SU-DHL-6 (cell line): ENCODE results near the gene WDR48.

Experiments used
- H2AFZ ChIP-seq: fragments of 200-600 bp; sonication (generic); 2 replicates; pipeline ENCODE4 v1.6.1; 2014; ENCODE audit warnings: low read depth, mild to moderate bottlenecking, moderate library complexity, mixed read lengths, antibody characterized with exemption, low read length; ENCODE audit not compliant: severe bottlenecking
- H3F3A ChIP-seq: fragments of 200-600 bp; shearing (Covaris generic); 2 replicates; pipeline ENCODE4 v1.6.0; 2016; ENCODE audit warnings: antibody characterized with exemption, mild to moderate bottlenecking; ENCODE audit not compliant: insufficient read depth
- H3K27ac ChIP-seq: fragments of 200-600 bp; sonication (generic); 2 replicates; pipeline ENCODE4 v1.5.1; 2016; ENCODE audit warnings: low read depth, mild to moderate bottlenecking, low read length, moderate library complexity, mixed read lengths
- H3K27me3 ChIP-seq: fragments of 200-600 bp; sonication (generic), shearing (Covaris generic); 2 replicates; pipeline ENCODE4 v1.6.0; 2014; ENCODE audit warnings: mild to moderate bottlenecking, low read length
- H3K36me3 ChIP-seq: fragments of 200-600 bp; sonication (generic); 2 replicates; pipeline ENCODE4 v1.6.1; 2014; ENCODE audit warnings: mild to moderate bottlenecking, low read length, mixed read lengths
- H3K4me2 ChIP-seq: fragments of 300-600, 200-600 bp; shearing (Covaris generic), sonication (generic); 2 replicates; pipeline ENCODE4 v1.6.0; 2014; ENCODE audit warnings: low read length, low read depth, mild to moderate bottlenecking; ENCODE audit not compliant: poor library complexity, severe bottlenecking
- H3K4me3 ChIP-seq: fragments of 200-600 bp; sonication (generic); 2 replicates; pipeline ENCODE4 v1.5.1; 2014; ENCODE audit warnings: antibody characterized with exemption, low read length, mild to moderate bottlenecking, mixed read lengths; ENCODE audit not compliant: insufficient read depth, poor library complexity, severe bottlenecking
- H3K79me2 ChIP-seq: fragments of 200-600 bp; sonication (generic); 2 replicates; pipeline ENCODE4 v1.6.1; 2014; ENCODE audit warnings: mild to moderate bottlenecking, low read length, moderate library complexity; ENCODE audit not compliant: insufficient read depth
- H3K9ac ChIP-seq: fragments of 200-600 bp; sonication (generic); 2 replicates; pipeline ENCODE4 v1.7.0; 2014; ENCODE audit warnings: mild to moderate bottlenecking, low read length
- H3K9me2 ChIP-seq: fragments of 200-600 bp; sonication (generic); replicated peaks from 2 replicates; pipeline ENCODE4 v1.6.1; 2014; ENCODE audit warnings: low read length; ENCODE audit not compliant: insufficient read depth
- H3K9me3 ChIP-seq: fragments of 200-600 bp; sonication (generic); 2 replicates; pipeline ENCODE4 v1.6.1; 2014; ENCODE audit warnings: low read length, mixed read lengths; ENCODE audit not compliant: insufficient read depth
- H4K20me1 ChIP-seq: fragments of 200-600 bp; sonication (generic); 2 replicates; pipeline ENCODE4 v1.6.1; 2014; ENCODE audit warnings: low read depth, mild to moderate bottlenecking, antibody characterized with exemption, low read length, moderate library complexity, mixed read lengths
- CTCF ChIP-seq: fragments of 200-600 bp; sonication (generic); IDR thresholded peaks from one replicate; pipeline ENCODE4 v1.5.1; 2017; ENCODE audit warnings: antibody characterized with exemption, mild to moderate bottlenecking, low read length, moderate library complexity; ENCODE audit not compliant: insufficient read depth, poor library complexity, severe bottlenecking
- EZH2phosphoT487 ChIP-seq: fragments of 200-600 bp; sonication (generic), shearing (Covaris generic); conservative IDR thresholded peaks from 2 replicates; pipeline ENCODE4 v1.6.1; 2018; ENCODE audit warnings: mild to moderate bottlenecking, antibody characterized with exemption, low read length, moderate library complexity, mixed read lengths

WDR48 gene

DNA sequence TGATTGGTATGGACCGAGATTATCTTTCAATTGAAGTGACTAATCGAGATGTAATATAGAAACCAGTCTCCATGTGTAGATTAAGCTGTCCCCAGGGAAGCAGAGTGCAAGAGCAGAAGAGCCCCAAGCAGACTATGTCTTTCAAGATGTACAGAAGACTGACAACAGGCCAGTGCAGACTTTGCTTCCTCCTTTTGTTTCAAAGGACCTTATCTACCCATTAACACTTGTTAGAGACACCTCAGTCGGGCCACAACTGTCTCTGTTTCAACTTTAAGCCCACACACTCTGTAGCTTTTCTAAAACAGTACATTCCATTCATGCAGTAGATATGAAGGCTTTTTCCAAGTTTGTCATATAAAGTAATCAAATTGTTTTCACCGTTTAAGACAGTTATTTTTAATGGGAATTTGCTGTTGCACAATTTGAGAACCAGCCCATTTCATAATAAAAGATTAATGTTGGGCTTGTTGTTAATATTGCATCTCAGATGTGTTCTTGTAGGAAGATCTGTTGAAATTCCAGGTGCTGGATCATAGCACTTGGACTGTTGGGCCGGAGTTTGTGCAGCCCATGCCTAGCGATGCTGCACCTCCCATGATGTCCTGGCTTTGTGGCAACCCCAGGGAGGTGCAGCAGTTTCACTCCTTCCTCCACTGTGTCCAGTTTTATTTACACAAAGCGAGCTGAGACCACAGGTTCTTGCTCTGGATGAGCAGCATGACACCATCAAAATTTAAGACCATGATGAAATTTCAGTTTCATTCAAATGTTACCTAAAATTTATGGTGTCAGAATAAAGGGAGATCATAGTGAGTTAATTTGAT, 43.2 kb downstream of the WDR48 start:
- Histone ChIP-seq H4K20me1 (no peaks in the 10 kb centered on the region), H3K4me2 (no peak overlapping the region), H3K4me3 (no peak overlapping the region), H3K27me3 (no peaks in the 10 kb centered on the region), H2AFZ (no peak overlapping the region), H3F3A (no peaks in the 10 kb centered on the region), H3K27ac (no peak overlapping the region), H3K9ac (no peak overlapping the region), H3K9me3 (no peaks in the 10 kb centered on the region), H3K9me2 (no peaks in the 10 kb centered on the region), H3K79me2 (no peaks in the 10 kb centered on the region), H3K36me3 (no peaks in the 10 kb centered on the region)
- TF ChIP-seq CTCF (no peak), EZH2phosphoT487 (no peak)

- Histone ChIP-seq H4K20me1 (no peaks in the 10 kb centered on the region), H3K9ac (no peak overlapping the region), H3K27ac (no peak overlapping the region), H3K36me3 (no peaks in the 10 kb centered on the region), H2AFZ (no peak overlapping the region), H3K27me3 (no peaks in the 10 kb centered on the region), H3K4me2 (no peak overlapping the region), H3K9me2 (no peaks in the 10 kb centered on the region), H3F3A (no peaks in the 10 kb centered on the region), H3K9me3 (no peaks in the 10 kb centered on the region), H3K79me2 (no peaks in the 10 kb centered on the region), H3K4me3 (no peak overlapping the region)
- TF ChIP-seq CTCF (no peak), EZH2phosphoT487 (no peak)
Measured at GRCh38 chr3:39095778-39096177, 44.0 kb downstream of the WDR48 start.

GRCh38 chr3:39096775-39097174, 45.0 kb downstream of the WDR48 start:
- no peaks in the 10 kb centered on the region for H3K9me3 ChIP-seq
- H3K9ac ChIP-seq = no peak overlapping the region
- H3K4me3 ChIP-seq = no peak overlapping the region
- no peak overlapping the region for H2AFZ ChIP-seq
- no peaks in the 10 kb centered on the region for H3K79me2 ChIP-seq
- H3F3A ChIP-seq = no peaks in the 10 kb centered on the region
- no peaks in the 10 kb centered on the region for H3K27me3 ChIP-seq
- H3K36me3 ChIP-seq = no peaks in the 10 kb centered on the region
- H3K27ac ChIP-seq = no peak overlapping the region
- no peaks in the 10 kb centered on the region for H3K9me2 ChIP-seq
- H3K4me2 ChIP-seq = no peak overlapping the region
- no peaks in the 10 kb centered on the region for H4K20me1 ChIP-seq
- TF ChIP-seq EZH2phosphoT487 = no peak
- TF ChIP-seq CTCF = no peak
